GM03348 (cell line): Measurements from ENCODE around the gene GJC2.

ENCODE experiments used
- DNase-seq: peaks from one replicate; pipeline ENCODE4 v3.0.0; 2012; ENCODE audit warnings: low spot score

The GJC2 gene

GRCh38 chr1:228194921-228195812 is 45.4 kb downstream of the GJC2 start:
- no peak for DNase-seq

DNA sequence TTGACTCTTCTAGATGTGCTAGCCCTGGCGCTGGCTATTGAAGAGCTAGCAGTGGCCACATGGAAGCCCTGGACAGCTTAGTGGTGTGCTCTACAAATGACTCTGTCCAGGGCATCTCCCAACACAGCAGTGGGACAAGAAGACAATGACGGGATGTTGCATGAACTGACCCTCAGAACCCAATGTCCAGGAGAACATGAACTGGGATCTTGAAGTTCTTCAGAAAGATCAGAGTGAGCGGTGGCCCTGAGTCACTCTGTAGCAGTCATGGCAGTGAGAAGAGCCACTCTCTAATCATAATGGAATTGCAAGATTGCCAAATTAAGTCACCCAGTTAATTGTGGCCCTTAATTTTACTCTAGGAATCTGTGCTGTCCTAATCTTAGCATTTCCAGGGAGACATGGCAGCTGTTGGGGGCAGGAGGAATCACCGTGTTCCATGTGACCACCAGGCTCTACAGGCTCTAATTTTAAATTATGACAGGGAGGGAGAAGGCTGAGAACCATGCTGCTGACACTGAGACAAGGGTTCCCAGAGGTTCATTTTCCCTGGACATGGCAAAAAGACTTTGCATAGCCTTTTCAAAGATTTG is 47.9 kb downstream of the GJC2 start:
- DNase-seq = no peak

DNA sequence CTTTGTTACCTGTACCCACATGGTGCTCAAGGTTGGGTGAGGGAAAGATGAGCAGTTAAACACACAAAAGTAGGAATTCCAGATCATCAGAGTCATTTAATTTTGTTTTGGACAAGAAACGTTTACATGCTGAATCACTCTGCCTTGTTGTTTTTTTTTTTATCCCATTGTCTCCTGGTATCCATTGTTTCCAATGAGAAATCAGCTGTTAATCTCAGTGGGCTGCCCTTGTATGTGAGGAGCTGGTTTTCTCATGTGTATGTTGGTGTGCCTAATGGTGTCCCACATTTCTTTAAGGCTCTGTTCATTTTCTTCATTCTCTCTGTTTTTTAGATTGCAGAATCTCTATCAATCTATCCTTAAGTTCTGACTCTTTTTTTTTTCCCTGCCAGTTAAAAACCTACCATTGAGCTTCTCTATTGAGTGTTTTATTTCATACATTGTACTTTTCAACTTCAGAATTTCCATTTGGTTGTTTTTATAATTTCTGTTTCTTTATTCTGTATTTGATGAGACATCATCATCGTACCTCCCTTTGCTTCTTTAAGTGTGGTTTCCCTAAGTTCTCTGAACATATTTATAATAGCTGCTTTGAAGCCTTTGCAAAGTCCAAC is 49.4 kb downstream of the GJC2 start:
- no peak for DNase-seq

DNA sequence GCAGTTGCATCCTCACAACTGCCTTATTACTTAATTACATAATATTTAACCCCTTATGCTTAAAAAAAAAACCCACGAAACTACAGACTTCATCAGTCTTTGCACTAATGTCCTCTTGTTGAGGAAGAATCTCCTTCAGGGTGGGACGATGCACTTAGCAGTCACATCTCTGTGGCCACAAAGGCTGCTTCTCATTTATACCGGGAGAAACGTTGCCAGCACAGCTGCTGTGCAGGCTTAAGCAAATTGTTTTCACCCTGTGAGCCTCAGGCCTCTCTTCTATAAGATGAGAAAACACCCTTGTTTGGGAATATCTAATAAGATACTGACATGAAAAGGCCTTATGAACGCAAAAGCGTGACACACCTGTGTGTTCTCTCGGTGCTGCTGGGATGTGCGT is 55.2 kb downstream of the GJC2 start:
- no peak for DNase-seq

DNA sequence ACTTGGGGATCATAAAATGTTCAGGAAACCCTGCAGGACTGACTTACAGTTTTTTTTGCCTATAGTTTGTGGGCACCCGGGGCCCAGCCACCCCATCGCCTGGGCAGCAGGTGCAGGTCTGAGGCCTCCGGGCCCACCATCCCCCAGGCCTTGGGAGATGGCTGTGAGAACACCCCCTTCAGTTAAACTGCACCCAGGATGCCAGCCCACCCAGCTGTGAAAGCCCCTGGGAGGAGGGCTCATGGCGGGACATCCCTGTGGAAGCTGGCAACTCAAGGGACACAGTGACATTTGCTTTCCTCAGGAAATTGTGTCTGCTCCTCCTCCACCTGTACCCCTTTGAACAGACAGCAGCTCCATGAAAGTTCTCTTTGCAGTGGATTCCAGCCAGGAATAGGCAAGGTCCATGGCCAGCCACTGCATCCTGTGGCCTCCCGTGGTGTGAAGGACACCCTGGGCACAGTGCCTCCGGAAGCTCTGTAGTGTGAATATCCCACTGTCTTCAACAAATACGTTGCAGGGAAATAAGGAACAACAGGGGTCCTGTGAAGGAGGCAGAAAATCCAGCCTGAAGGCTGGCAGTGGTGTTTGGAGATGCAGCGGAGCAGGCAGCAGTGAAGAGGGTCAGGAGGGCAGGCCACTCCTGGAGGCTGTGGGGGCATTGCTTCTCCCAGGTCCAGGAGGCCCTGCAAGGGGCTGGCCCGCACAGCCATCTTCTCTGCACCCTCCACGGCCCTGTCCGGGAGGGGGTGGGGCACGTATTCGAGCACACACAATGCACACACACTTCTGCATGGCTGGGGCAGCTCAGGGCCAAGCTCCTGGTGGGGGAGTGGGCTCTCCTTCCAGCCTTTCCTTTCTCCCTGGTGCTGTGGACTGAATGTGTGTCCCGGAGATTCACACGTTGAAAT is 56.1 kb downstream of the GJC2 start:
- no peak for DNase-seq

DNA sequence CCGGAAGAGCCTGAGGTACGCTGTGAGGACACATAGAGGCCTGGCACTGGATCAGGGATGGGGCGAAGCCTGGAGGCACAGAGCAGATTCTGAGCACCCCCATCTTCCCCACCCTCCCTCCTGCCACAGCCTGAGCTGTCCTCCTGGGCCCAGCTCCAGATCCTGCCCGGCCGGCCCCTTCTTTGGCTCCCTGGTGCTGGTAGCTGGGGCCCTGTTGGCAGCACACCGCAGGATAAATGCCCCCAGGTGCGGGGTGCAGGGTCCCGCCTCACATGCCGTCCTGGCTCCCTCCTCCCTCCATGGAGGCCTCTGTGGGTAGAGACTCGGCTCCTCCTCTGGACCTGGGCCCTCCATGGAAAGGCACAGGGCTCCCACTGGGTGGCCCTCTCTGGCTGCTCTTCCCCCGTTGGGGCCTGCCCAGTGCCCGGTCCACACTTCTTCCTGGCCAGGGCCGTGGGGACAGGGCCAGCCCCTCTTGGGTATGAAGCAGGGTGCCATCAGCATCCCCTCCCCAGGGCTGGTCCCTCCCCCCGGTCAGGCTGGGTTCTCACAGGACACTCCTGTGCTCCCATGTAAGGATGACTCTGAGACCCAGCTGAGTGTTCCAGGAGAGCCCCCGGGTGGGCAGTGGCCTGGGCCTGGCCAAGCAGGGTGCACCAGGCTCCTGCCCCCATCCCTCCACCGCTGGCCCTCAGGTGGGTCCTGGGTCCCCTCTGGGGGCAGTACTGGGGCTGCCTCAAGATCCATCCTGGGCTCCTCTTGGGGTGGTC is 57.0 kb downstream of the GJC2 start:
- DNase-seq = no peak

GRCh38 chr1:228207381-228207810 is 57.7 kb downstream of the GJC2 start:
- DNase-seq = no peak

DNA sequence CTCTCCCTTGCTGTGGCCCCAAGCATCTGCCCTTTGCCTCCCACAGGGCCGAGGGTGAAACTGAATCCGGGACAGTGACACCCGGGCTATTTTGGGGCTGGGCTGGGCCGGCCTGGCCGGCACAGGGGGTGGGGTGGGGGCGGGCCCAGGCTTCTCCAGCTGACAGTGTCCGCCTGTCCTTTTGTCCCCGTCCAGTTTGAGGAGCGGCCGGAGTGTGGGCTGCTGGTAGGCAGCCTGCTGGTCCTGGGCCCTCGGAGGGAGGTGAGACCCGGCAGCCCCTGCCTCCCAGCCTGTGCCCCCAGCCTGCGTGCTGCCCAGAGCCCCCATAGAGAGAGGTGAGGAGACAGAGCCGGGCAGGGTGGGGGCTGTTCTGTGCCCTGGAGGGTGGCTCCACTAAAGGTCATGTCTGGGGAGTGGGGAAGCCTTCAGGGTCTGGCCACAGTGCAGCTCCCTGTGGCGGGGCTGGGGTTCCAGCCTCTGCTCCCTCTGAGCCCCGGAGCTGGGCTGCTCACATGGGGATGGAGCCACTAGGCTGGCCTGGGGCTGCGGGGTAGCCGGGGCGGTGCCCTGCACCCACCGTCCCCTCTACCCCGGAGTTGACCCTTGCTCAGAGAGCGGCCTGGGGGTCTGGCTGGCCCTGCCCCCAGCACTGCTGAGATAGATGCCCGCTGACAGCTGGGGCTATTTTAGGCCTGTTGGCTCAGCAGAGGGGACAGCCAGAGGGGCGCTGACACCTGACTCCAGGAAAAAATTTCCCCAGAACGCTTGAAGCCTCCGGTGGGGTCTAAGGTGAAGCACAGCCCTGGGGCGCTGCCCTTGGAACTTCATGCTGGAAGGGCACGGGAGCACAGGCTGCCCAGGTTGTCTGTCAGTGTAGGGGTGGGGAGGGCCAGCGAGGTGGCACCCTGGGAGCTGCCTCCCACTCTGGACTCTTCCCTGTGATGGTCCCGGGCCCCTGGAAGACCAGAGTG is 58.4 kb downstream of the GJC2 start, which contains the start of gene OBSCN:
Gene OBSCN, plus strand, starts transcription at position 194 of the 971 bp plus-strand sequence. CDS start 3,740 bp downstream, outside the sequence.
- no peak for DNase-seq

- DNase-seq = no peak
Observed at GRCh38 chr1:228208831-228209551, 59.3 kb downstream of the GJC2 start.
